IMR-90 (cell line): ENCODE results near the gene SLC2A14. TPM values are rescaled to one million over a fixed set of nuclear protein-coding genes. Genes with fewer than 3 reads are reported as not detected.
A peak's percentile ranks its signal among the peaks of the same experiment; 100 is the strongest.
"Not testable (repeated sequence)": the region's sequence is repeated elsewhere in the genome, so short reads cannot be mapped to it uniquely, and the experiment has no call there.

Experiments used
- ATAC-seq: fragments of 200-7000 bp; cut with Tn5 transposase; 2 replicates; pipeline ENCODE4 v1.9.1; 2020; ENCODE audit warnings: low read depth, mild to moderate bottlenecking, moderate library complexity
- BruUV-seq: library from RNA; stranded (reverse); fragments of 400-500 nt; replicated peaks from 2 replicates; lab custom pipeline; 2021; lab: Mats Ljungman, UMichigan
- CTCF ChIA-PET: fragments of 300-600 bp; formaldehyde crosslinking; extraction: SDS; loops from one replicate; lab custom pipeline; 2021; ENCODE audit warnings: antibody characterized with exemption; lab: Yijun Ruan, JAX
- POLR2A ChIA-PET: fragments of 300-600 bp; sonication (Branson Sonifier 250); formaldehyde crosslinking; loops from one replicate; lab custom pipeline; 2022; ENCODE audit warnings: antibody characterized with exemption; ENCODE audit not compliant: unreplicated experiment; lab: Charles Lee
- DNase-seq: peaks from one replicate; pipeline ENCODE4 v3.0.0; 2013
- H2AFZ ChIP-seq: replicated peaks from 2 replicates; pipeline ENCODE3; 2013; ENCODE audit warnings: low read length, mild to moderate bottlenecking; ENCODE audit not compliant: poor library complexity
- H2AK5ac ChIP-seq: 2 replicates; pipeline ENCODE4 v1.6.1; 2013; ENCODE audit warnings: low read depth, low read length, inconsistent platforms
- H2AK9ac ChIP-seq: replicated peaks from 2 replicates; pipeline ENCODE3; 2013; ENCODE audit warnings: mild to moderate bottlenecking, low read depth, low read length, moderate library complexity; ENCODE audit not compliant: poor library complexity
- H2BK120ac ChIP-seq: 2 replicates; pipeline ENCODE4 v1.6.1; 2013; ENCODE audit warnings: low read depth, low read length, inconsistent platforms
- H2BK15ac ChIP-seq: 3 replicates; pipeline ENCODE4 v1.6.1; 2013; ENCODE audit warnings: low read depth, low read length, inconsistent platforms
- H2BK20ac ChIP-seq: 2 replicates; pipeline ENCODE4 v1.6.1; 2013; ENCODE audit warnings: low read depth, mild to moderate bottlenecking, inconsistent platforms, low read length, moderate library complexity
- H2BK5ac ChIP-seq: 2 replicates; pipeline ENCODE4 v1.6.1; 2013; ENCODE audit warnings: mild to moderate bottlenecking, low read depth, low read length, inconsistent platforms; ENCODE audit not compliant: poor library complexity, severe bottlenecking
- H3K14ac ChIP-seq: replicated peaks from 2 replicates; pipeline ENCODE4 v1.6.1; 2013; ENCODE audit warnings: low read depth, low read length, inconsistent platforms
- H3K18ac ChIP-seq: 2 replicates; pipeline ENCODE4 v1.6.1; 2013; ENCODE audit warnings: low read depth, low read length, control low read depth
- H3K23ac ChIP-seq: 2 replicates; pipeline ENCODE4 v1.6.1; 2013; ENCODE audit warnings: low read depth, low read length, inconsistent platforms
- H3K27ac ChIP-seq: 2 replicates; pipeline ENCODE4 v1.5.1; 2013; ENCODE audit warnings: mild to moderate bottlenecking, control low read depth, low read length; ENCODE audit not compliant: insufficient read depth
- H3K27me3 ChIP-seq: 2 replicates; pipeline ENCODE4 v1.6.1; 2013; ENCODE audit warnings: low read length; ENCODE audit not compliant: control insufficient read depth, insufficient read depth
- H3K36me3 ChIP-seq: 2 replicates; pipeline ENCODE4 v1.6.1; 2013; ENCODE audit warnings: low read length, mixed read lengths; ENCODE audit not compliant: control insufficient read depth, insufficient read depth
- H3K4ac ChIP-seq: 2 replicates; pipeline ENCODE4 v1.6.1; 2013; ENCODE audit warnings: low read depth, low read length, inconsistent platforms
- H3K4me1 ChIP-seq: 2 replicates; pipeline ENCODE4 v1.6.1; 2013; ENCODE audit warnings: low read length, mixed read lengths; ENCODE audit not compliant: control insufficient read depth, insufficient read depth
- H3K4me2 ChIP-seq: 2 replicates; pipeline ENCODE4 v1.6.1; 2013; ENCODE audit warnings: low read depth, mild to moderate bottlenecking, control low read depth, low read length, moderate library complexity
- H3K4me3 ChIP-seq: 2 replicates; pipeline ENCODE4 v1.5.1; 2013; ENCODE audit warnings: low read depth, mild to moderate bottlenecking, control low read depth, low read length, moderate library complexity; ENCODE audit not compliant: insufficient read depth
- H3K56ac ChIP-seq: 2 replicates; pipeline ENCODE4 v1.6.1; 2013; ENCODE audit warnings: low read length, inconsistent platforms; ENCODE audit not compliant: insufficient read depth; ENCODE audit errors: extremely low read depth
- H3K79me1 ChIP-seq, 2 experiments: 2 replicates each; pipeline ENCODE4 v1.6.1; 2013; ENCODE audit warnings: low read length in 2 of 2, inconsistent platforms in 1 of 2, low read depth in 1 of 2
- H3K9ac ChIP-seq: 2 replicates; pipeline ENCODE4 v1.6.1; 2013; ENCODE audit warnings: low read depth, low read length, control low read depth
- H3K9me1 ChIP-seq: 2 replicates; pipeline ENCODE4 v1.6.1; 2013; ENCODE audit warnings: low read length, inconsistent platforms; ENCODE audit not compliant: insufficient read depth
- H3K9me3 ChIP-seq: 2 replicates; pipeline ENCODE4 v1.6.1; 2013; ENCODE audit warnings: low read length; ENCODE audit not compliant: control insufficient read depth, insufficient read depth
- H4K20me1 ChIP-seq: 2 replicates; pipeline ENCODE4 v1.6.1; 2013; ENCODE audit warnings: low read length, inconsistent platforms; ENCODE audit not compliant: insufficient read depth
- H4K5ac ChIP-seq: 2 replicates; pipeline ENCODE4 v1.6.1; 2013; ENCODE audit warnings: mild to moderate bottlenecking, low read depth, low read length, control low read depth
- H4K8ac ChIP-seq, 2 experiments: 2 replicates each; pipeline ENCODE4 v1.6.1; 2013; ENCODE audit warnings: low read depth in 2 of 2, low read length in 2 of 2, control low read depth in 1 of 2, inconsistent platforms in 1 of 2
- H4K91ac ChIP-seq: 2 replicates; pipeline ENCODE4 v1.6.1; 2013; ENCODE audit warnings: low read depth, low read length, inconsistent platforms; ENCODE audit not compliant: insufficient read depth
- MAFK ChIP-seq: IDR thresholded peaks from 2 replicates; pipeline ENCODE4 v1.6.1; 2012; ENCODE audit warnings: low read depth, low read length, improper control_type of control experiment
- WGBS, 2 experiments: methylation state at CpG; one replicate each; pipeline versions ENCODE4 v1.1.5 to v1.1.7; 2013; ENCODE audit warnings: missing lambda C conversion rate in 2 of 2; ENCODE audit not compliant: insufficient read length in 1 of 2; ENCODE audit errors: extremely low coverage in 2 of 2; 5-methylcytosine and 5-hydroxymethylcytosine counted together
- dilution Hi-C: fragments of 300-500 bp; cut with HindIII; formaldehyde crosslinking; loops from one replicate; pipeline ENCODE4 v1.14.3; 2018; ENCODE audit warnings: low sequenced_read_pairs; ENCODE audit not compliant: unreplicated experiment
- in situ Hi-C: fragments of 300-500 bp; cut with MboI; formaldehyde crosslinking; loops from 3 replicates; pipeline ENCODE4 v1.14.3; 2019; ENCODE audit warnings: low sequenced_read_pairs, inconsistent platforms, mixed read lengths
- intact Hi-C: fragments of 100-400 bp; cut with micrococcal nuclease; formaldehyde crosslinking; loops from 2 replicates; pipeline ENCODE4 v1.10.0; 2022
- polyA plus RNA-seq, 3 experiments: library from polyadenylated mRNA; depleted of rRNA; stranded (reverse); fragments of >200 nt; gene quantifications; 2 replicates each; pipeline ENCODE4 v1.2.3, GENCODE V29; 2012; ENCODE audit warnings: low replicate concordance in 1 of 3
- total RNA-seq: library from RNA; depleted of rRNA; stranded (reverse); fragments of >200 nt; gene quantifications from 2 replicates; pipeline ENCODE4 v1.2.3, GENCODE V29; 2012

SLC2A14 gene
- total and polyA plus RNA-seq, 2 of the 4 experiments (the other 2 are of a cell fraction), result 0.05 TPM; not detected in 1

DNA sequence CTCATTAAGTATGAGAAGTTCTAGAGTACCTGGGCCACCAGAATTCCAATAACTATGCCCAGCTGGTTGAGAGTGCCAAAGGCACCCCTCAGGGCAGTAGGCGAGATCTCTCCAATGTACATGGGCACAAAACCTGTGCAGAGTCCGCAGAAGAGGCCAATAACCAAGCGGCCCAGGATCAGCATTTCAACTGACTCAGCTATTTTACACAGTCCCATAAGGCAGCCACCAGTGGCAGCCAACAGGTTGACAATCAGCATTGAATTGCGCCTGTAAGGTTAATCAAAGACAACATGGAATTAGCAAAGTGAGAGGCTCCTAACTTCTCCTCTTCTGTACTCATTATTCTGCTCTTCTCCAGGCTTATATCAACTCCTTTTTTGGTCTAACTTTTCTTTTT, 43.0 kb downstream of the SLC2A14 start:
- H3K79me1 ChIP-seq, POLR2A ChIA-PET, H2AK5ac ChIP-seq, H2AK9ac ChIP-seq, H2BK120ac ChIP-seq, H3K4me2 ChIP-seq, H2AFZ ChIP-seq, H3K23ac ChIP-seq, H2BK15ac ChIP-seq, H3K4me1 ChIP-seq, H3K9me3 ChIP-seq, dilution Hi-C loops, H3K4ac ChIP-seq, H2BK5ac ChIP-seq, H4K91ac ChIP-seq, H4K5ac ChIP-seq, in situ Hi-C loops, H3K27ac ChIP-seq, H3K9me1 ChIP-seq, ATAC-seq, H4K20me1 ChIP-seq, H2BK20ac ChIP-seq, H3K56ac ChIP-seq, H3K4me3 ChIP-seq, H3K27me3 ChIP-seq, BruUV-seq, H4K8ac ChIP-seq, H3K14ac ChIP-seq, CTCF ChIA-PET, intact Hi-C loops, H3K18ac ChIP-seq, H3K9ac ChIP-seq, DNase-seq, H3K36me3 ChIP-seq: not testable (repeated sequence)
- 77% methylated on average over 2 of the region's 4 CpGs; no CpG with 5 or more reads in 1 of the 2 experiments for WGBS, 2 experiments
- TF ChIP-seq MAFK, result peak; percentile 69

DNA sequence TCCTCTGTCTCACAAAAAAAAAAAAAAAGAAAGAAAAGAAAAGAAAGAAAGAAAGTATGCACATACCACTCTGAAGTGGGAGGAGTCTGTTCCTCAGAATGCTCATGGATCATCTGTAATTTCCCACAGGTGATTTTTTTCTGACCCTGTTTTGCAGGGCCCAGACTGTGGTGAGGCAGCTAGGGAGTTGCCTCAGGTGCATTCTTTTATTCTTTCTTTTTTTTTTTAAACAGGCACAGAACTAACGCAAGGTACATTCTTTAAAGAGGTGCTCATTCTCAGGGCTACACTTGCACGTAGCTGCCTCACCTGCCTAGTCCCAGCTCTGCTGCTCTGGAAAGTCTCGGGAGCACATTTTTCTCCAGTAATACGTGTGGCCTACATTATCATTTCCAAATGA, 47.0 kb downstream of the SLC2A14 start:
- H3K9me3 ChIP-seq, H2BK5ac ChIP-seq, dilution Hi-C loops, H3K56ac ChIP-seq, H3K4me1 ChIP-seq, H3K4me3 ChIP-seq, BruUV-seq, H2BK20ac ChIP-seq, H2AK5ac ChIP-seq, H4K20me1 ChIP-seq, H2AFZ ChIP-seq, H3K27me3 ChIP-seq, H3K18ac ChIP-seq, in situ Hi-C loops, H3K9me1 ChIP-seq, H3K4ac ChIP-seq, POLR2A ChIA-PET, H2BK15ac ChIP-seq, H3K79me1 ChIP-seq, H3K14ac ChIP-seq, H3K27ac ChIP-seq, H3K36me3 ChIP-seq, H3K9ac ChIP-seq, ATAC-seq, H4K8ac ChIP-seq, intact Hi-C loops, H4K91ac ChIP-seq, H3K23ac ChIP-seq, H2AK9ac ChIP-seq, H4K5ac ChIP-seq, DNase-seq, H2BK120ac ChIP-seq, H3K4me2 ChIP-seq: not testable (repeated sequence)
- WGBS, 2 experiments, result no CpG with 5 or more reads among the region's 4 CpGs
- CTCF ChIA-PET, result interaction anchor here (0.6 kb wide), 1 partner anchor 661 kb away, joined by 3 read pairs; no protein-coding TSS in a partner anchor
